Dendritic cell treated with granulocyte-macrophage colony-stimulating factor and Interleukin-4, amounts not matched to agents 40 ng/mL and 50 ng/mL, for 4 days (primary cell): Measurements from ENCODE around the gene ISG20L2.
"Not testable (repeated sequence)": the region's sequence is repeated elsewhere in the genome, so short reads cannot be mapped to it uniquely, and the experiment has no call there.

Experiments
- H3K27ac Mint-ChIP-seq: one replicate; pipeline ENCODE4 v1.8.0; 2022; ENCODE audit warnings: mild to moderate bottlenecking, mixed read lengths
- H3K27me3 Mint-ChIP-seq: one replicate; pipeline ENCODE4 v1.8.0; 2022; ENCODE audit warnings: mild to moderate bottlenecking, mixed read lengths
- H3K36me3 Mint-ChIP-seq: one replicate; pipeline ENCODE4 v1.8.0; 2022; ENCODE audit warnings: low read depth, mixed read lengths
- H3K4me1 Mint-ChIP-seq: one replicate; pipeline ENCODE4 v1.8.0; 2022; ENCODE audit warnings: low read depth, mixed read lengths
- H3K4me3 Mint-ChIP-seq: one replicate; pipeline ENCODE4 v1.8.0; 2022; ENCODE audit warnings: mild to moderate bottlenecking, moderate library complexity, mixed read lengths
- H3K9me3 Mint-ChIP-seq: one replicate; pipeline ENCODE4 v1.8.0; 2022; ENCODE audit warnings: mixed read lengths
- intact Hi-C: fragments of 100-400 bp; cut with micrococcal nuclease; formaldehyde crosslinking; loops from one replicate; pipeline ENCODE4 v1.15.0; 2022

Gene ISG20L2

GRCh38 chr1:156765136-156765535 is 36.6 kb upstream of the ISG20L2 start:
- H3K36me3 Mint-ChIP-seq, H3K9me3 Mint-ChIP-seq, H3K4me3 Mint-ChIP-seq, H3K27me3 Mint-ChIP-seq, H3K27ac Mint-ChIP-seq, intact Hi-C loops: not testable (repeated sequence)
- peaks cover 35% of the 10 kb centered on the region for H3K4me1 Mint-ChIP-seq

GRCh38 chr1:156760796-156761104 is 32.2 kb upstream of the ISG20L2 start:
- H3K27ac Mint-ChIP-seq: no peak overlapping the region
- peaks cover 5% of the 10 kb centered on the region for H3K4me1 Mint-ChIP-seq
- no peaks in the 10 kb centered on the region for H3K27me3 Mint-ChIP-seq
- no peaks in the 10 kb centered on the region for H3K9me3 Mint-ChIP-seq
- intact Hi-C loops: no loop called here
- peaks cover 5% of the 10 kb centered on the region for H3K36me3 Mint-ChIP-seq
- no peak overlapping the region for H3K4me3 Mint-ChIP-seq

DNA sequence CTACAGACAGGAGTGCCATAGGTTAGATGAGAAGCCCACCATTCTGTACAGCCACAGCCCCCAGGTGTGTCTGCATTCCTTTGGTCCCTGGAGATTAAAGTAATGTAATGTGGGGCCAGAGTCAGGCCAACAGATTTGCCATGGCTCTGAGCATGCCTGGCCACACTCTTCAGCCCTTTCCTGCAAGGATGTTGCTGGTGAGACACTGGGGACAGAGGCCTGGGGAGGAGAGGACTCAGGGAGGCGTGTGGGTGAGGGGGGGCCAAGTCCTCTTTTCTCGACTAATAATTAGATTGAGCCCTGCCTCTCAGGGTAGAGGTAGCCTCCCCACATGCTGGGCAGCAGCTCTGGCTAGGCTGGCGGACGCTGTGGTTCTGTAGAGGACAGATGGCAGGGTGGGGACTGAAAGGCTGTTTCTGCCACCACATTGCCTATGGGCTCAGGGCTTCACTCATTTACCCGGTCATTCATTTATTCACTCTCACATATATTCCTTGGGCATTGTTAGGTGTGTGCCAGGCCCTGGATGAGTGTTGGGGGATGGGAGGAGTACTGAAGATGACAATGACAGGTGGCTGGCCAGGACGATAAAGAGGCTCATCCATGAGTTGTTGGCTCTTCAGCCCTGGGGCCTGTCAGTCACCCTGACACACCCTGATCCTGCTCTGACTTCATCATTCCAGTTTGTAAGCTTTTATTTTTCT is 31.7 kb upstream of the ISG20L2 start:
- no peak overlapping the region for H3K27ac Mint-ChIP-seq
- H3K27me3 Mint-ChIP-seq: no peaks in the 10 kb centered on the region
- intact Hi-C loops: no loop called here
- no peaks in the 10 kb centered on the region for H3K9me3 Mint-ChIP-seq
- H3K36me3 Mint-ChIP-seq: peaks cover 5% of the 10 kb centered on the region
- H3K4me1 Mint-ChIP-seq: peaks cover 1% of the 10 kb centered on the region
- H3K4me3 Mint-ChIP-seq: no peak overlapping the region

DNA sequence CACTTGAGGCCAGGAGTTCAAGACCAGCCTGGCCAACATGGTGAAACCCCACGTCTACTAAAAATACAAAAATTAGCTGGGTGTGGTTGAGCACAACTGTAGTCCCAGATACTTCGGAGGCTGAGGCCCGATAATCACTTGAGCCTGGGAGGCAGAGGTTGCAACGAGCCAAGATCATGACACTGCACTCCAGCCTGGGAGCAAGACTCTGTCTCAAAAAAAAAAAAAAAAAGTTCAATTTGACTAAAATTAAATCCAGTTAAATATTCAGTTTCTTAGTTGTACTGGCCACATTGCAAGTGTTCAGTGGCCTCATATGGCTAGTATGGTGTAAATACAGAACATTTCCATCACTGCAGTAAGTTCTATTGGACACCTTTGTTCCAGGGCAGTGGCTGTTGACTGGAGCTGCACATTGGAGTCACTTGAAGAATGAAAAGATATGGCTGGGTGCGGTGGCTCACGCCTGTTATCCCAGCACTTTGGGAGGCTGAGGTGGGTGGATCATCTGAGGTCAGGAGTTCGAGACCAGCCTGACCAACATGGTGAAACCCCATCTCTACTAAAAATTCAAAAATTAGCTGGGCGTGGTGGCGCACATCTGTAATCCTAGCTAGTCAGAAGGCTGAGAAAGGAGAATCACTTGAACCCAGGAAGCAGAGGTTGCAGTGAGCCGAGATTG is 29.1 kb upstream of the ISG20L2 start:
- H3K27me3 Mint-ChIP-seq, H3K4me3 Mint-ChIP-seq, H3K9me3 Mint-ChIP-seq, H3K27ac Mint-ChIP-seq, intact Hi-C loops, H3K36me3 Mint-ChIP-seq: not testable (repeated sequence)
- peaks cover 11% of the 10 kb centered on the region for H3K4me1 Mint-ChIP-seq

GRCh38 chr1:156756355-156756754 is 27.8 kb upstream of the ISG20L2 start:
- H3K4me1 Mint-ChIP-seq: peaks cover 13% of the 10 kb centered on the region
- intact Hi-C loops: no loop called here

GRCh38 chr1:156755527-156755950 is 27.0 kb upstream of the ISG20L2 start:
- H3K9me3 Mint-ChIP-seq: no peaks in the 10 kb centered on the region

More at GRCh38 chr1:156756355-156756754, 27.8 kb upstream of the ISG20L2 start:
- H3K9me3 Mint-ChIP-seq: no peaks in the 10 kb centered on the region
- peaks cover 12% of the 10 kb centered on the region for H3K36me3 Mint-ChIP-seq
- no peak overlapping the region for H3K4me3 Mint-ChIP-seq
- no peaks in the 10 kb centered on the region for H3K27me3 Mint-ChIP-seq
- no peak overlapping the region for H3K27ac Mint-ChIP-seq

DNA sequence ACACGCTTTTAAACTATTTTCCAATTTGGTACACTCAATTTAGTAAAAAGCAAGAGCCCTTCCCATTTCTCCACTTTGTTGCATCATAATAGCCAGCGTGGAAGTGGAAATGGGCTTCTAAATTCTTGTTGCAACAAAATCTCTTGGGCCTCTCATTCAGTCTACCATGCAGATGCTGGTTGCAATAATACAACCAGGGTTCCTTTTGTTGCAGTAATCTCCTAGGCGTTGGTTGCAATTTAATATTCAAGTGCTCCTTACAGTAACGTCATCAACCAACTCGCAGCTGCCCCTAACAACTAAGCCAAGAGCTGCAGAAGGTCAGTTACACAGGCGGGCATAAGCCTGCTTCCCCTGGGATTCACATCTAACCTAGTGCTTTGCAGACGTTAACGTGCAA is 25.7 kb upstream of the ISG20L2 start:
- Mint-ChIP-seq H3K4me3 (no peak overlapping the region), H3K27ac (no peak overlapping the region), H3K36me3 (peaks cover 30% of the 10 kb centered on the region), H3K9me3 (no peaks in the 10 kb centered on the region), H3K4me1 (peaks cover 26% of the 10 kb centered on the region), H3K27me3 (no peaks in the 10 kb centered on the region)
- intact Hi-C loops: no loop called here

More at GRCh38 chr1:156755527-156755950, 27.0 kb upstream of the ISG20L2 start:
- peaks cover 19% of the 10 kb centered on the region for H3K36me3 Mint-ChIP-seq
- peaks cover 13% of the 10 kb centered on the region for H3K4me1 Mint-ChIP-seq
- H3K27me3 Mint-ChIP-seq: no peaks in the 10 kb centered on the region
- H3K27ac Mint-ChIP-seq: no peak overlapping the region
- intact Hi-C loops: no loop called here
- no peak overlapping the region for H3K4me3 Mint-ChIP-seq

DNA sequence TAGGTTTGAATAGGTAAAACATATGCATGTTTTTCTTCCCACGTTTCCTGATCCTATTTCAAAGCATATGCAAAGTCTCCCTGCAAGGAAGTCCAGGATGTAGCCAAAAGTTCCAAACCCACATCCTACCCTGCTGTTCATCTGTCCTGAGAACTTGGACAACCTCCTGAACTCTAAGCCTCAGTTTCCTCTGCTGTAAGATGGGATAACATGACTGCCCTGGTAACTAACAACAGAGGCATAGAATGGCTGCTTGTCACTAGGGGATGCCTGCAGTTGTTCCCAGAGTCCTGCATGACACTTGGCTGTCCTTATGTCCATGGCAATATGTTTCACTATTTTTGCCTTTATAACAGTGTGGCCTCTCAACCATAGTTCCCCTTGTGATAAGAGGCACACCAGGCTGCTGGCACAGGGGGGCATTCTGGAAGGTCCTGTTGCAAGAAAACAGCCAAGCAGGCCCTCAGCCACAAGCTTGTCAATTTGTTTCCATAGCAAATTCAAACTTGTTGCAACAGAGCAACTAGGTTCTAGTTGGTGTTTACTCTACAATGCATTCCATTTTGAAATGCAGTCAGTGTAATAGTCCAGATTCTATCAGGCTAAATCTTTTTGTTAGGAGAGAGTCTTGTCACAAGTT is 24.4 kb upstream of the ISG20L2 start:
- peak overlapping the region; percentile 92 for H3K27ac Mint-ChIP-seq
- peak overlapping the region; percentile 57 for H3K4me3 Mint-ChIP-seq
- no peaks in the 10 kb centered on the region for H3K9me3 Mint-ChIP-seq
- peaks cover 34% of the 10 kb centered on the region for H3K36me3 Mint-ChIP-seq
- intact Hi-C loops: no loop called here
- no peaks in the 10 kb centered on the region for H3K27me3 Mint-ChIP-seq
- peaks cover 39% of the 10 kb centered on the region for H3K4me1 Mint-ChIP-seq

- H3K27me3 Mint-ChIP-seq: no peaks in the 10 kb centered on the region
- intact Hi-C loops: loop anchor here (1.0 kb wide), 2 partner anchors 11 to 15 kb away; partner anchors contain the start of genes MRPL24 and PRCC
- H3K36me3 Mint-ChIP-seq: peaks cover 40% of the 10 kb centered on the region
- H3K9me3 Mint-ChIP-seq: no peaks in the 10 kb centered on the region
- H3K4me1 Mint-ChIP-seq: peaks cover 47% of the 10 kb centered on the region
- H3K27ac Mint-ChIP-seq: peak overlapping the region; percentile 92
- H3K4me3 Mint-ChIP-seq: peak overlapping the region; percentile 91
These were observed 23.4 kb upstream of the ISG20L2 start for GRCh38 chr1:156751757-156752481.

GRCh38 chr1:156751451-156751756 is 22.8 kb upstream of the ISG20L2 start, which contains the start of gene HDGF:
Gene HDGF (minus strand): TSS chr1:156751675. CDS start chr1:156751429, 246 bp downstream.
- Mint-ChIP-seq H3K9me3 (no peaks in the 10 kb centered on the region), H3K4me3 (peak within 1 kb of the TSS; percentile 91), H3K27ac (peak within 1 kb of the TSS; percentile 92), H3K27me3 (no peaks in the 10 kb centered on the region), H3K36me3 (peaks cover 43% of the 10 kb centered on the region), H3K4me1 (peaks cover 52% of the 10 kb centered on the region)
- intact Hi-C loops: loop anchor here (1.0 kb wide), 2 partner anchors 10 to 16 kb away; partner anchors contain the start of genes MRPL24 and PRCC

- Mint-ChIP-seq H3K27ac (peak overlapping the region; percentile 92), H3K4me1 (peaks cover 58% of the 10 kb centered on the region), H3K27me3 (no peaks in the 10 kb centered on the region), H3K9me3 (no peaks in the 10 kb centered on the region), H3K36me3 (peaks cover 48% of the 10 kb centered on the region), H3K4me3 (peak overlapping the region; percentile 90)
- intact Hi-C loops: loop anchor here (1.0 kb wide), 2 partner anchors 10 to 16 kb away; partner anchors contain the start of genes MRPL24 and PRCC
These were observed 22.3 kb upstream of the ISG20L2 start for GRCh38 chr1:156750711-156751450.

DNA sequence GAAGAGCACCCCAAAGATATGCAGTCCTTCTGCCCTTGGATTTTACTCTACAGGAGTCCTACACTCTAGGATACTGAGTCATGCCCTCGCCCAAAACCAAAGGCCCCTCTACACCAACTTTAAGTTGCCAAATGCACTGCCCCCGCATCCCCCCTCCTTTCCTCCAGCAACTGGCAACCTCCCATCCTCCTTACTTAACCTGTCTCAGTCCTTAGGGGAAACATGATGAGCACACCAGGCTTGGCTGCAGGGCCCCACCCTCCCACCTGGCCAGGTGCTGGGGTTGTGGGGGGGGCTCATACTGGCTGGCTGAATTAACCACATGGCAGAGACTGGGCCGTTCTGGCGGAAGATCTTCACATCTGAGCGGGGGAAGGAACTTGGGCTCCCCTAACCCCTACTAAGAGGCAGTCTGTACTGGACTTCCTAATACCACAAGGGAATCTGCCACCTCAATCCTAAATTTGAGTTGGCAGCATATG is 21.7 kb upstream of the ISG20L2 start:
- Mint-ChIP-seq H3K4me1 (peaks cover 63% of the 10 kb centered on the region), H3K4me3 (peak overlapping the region; percentile 90), H3K27me3 (no peaks in the 10 kb centered on the region), H3K9me3 (no peaks in the 10 kb centered on the region), H3K27ac (peak overlapping the region; percentile 92), H3K36me3 (peaks cover 55% of the 10 kb centered on the region)
- intact Hi-C loops: no loop called here

GRCh38 chr1:156749419-156750118 is 21.0 kb upstream of the ISG20L2 start:
- Mint-ChIP-seq H3K27ac (peak overlapping the region; percentile 92), H3K36me3 (peaks cover 61% of the 10 kb centered on the region), H3K4me3 (peak overlapping the region; percentile 90), H3K27me3 (no peaks in the 10 kb centered on the region), H3K4me1 (peaks cover 65% of the 10 kb centered on the region), H3K9me3 (no peaks in the 10 kb centered on the region)
- intact Hi-C loops: no loop called here
